ENCODE results near the gene NCKAP5.

The NCKAP5 gene

DNA sequence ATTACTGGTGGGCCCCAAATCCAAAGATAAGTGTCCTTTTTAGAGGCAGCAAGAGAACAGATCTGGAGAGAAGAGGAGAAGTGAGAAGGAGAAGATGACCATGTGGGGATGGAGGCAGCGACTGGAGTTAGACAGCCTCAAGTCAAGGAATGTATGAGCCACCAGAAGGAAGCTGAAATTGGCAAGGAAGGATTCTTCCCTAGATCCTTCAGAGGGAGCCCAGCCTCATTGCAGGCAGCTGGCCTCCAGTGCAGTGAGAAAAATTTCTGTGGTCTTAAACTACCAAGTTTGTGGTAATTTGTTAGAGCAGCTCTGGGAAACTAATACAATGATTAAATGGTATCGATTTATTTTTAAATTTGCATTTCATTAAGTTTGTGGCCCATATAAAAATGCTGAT, 167.9 kb downstream of the NCKAP5 start:
- no peak overlapping the region for H4K8ac ChIP-seq (ENCODE audit: low read depth, low read length)
- no peak overlapping the region for H3K14ac ChIP-seq (ENCODE audit: low read length)
- H4K91ac ChIP-seq (ENCODE audit: low read depth, low read length): no peak overlapping the region
- no peak overlapping the region for H3K4me3 ChIP-seq (ENCODE audit: low read depth, low read length)
- H3K36me3 ChIP-seq (ENCODE audit: control insufficient read depth in 1 of 2, insufficient read depth in 2 of 2, low read length in 2 of 2): no peaks in the 10 kb centered on the region
- H3K79me2 ChIP-seq (ENCODE audit: control insufficient read depth, insufficient read depth, low read length, poor library complexity): no peaks in the 10 kb centered on the region
- no CpG with 5 or more reads among the region's 2 CpGs for WGBS (ENCODE audit: extremely low coverage, insufficient coverage, insufficient read length)
- no peak overlapping the region for H3K18ac ChIP-seq (ENCODE audit: low read length)
- H3K4me1 ChIP-seq (ENCODE audit: control insufficient read depth in 1 of 2, insufficient read depth in 2 of 2, low read length in 2 of 2): no peaks in the 10 kb centered on the region
- no peak overlapping the region for H2AK5ac ChIP-seq (ENCODE audit: low read length)
- no peaks in the 10 kb centered on the region for H3K9me3 ChIP-seq (ENCODE audit: insufficient read depth, low read depth, low read length)
- no peaks in the 10 kb centered on the region for H3K27me3 ChIP-seq (ENCODE audit: insufficient read depth, low read length)
- H4K12ac ChIP-seq (ENCODE audit: low read depth, low read length): no peak overlapping the region
- H2AFZ ChIP-seq (ENCODE audit: insufficient read depth, low read length, poor library complexity): no peak overlapping the region
- no peaks in the 10 kb centered on the region for H3K79me1 ChIP-seq (ENCODE audit: low read length)
- no peak overlapping the region for H2BK120ac ChIP-seq (ENCODE audit: insufficient read depth, low read length, poor library complexity)
- no peak overlapping the region for H3K23ac ChIP-seq (ENCODE audit: low read length)
- H2BK12ac ChIP-seq (ENCODE audit: low read length): no peak overlapping the region
- no peak overlapping the region for H2BK5ac ChIP-seq (ENCODE audit: low read depth, low read length, poor library complexity)
- H3K4ac ChIP-seq (ENCODE audit: low read depth, low read length): no peak overlapping the region
- H3K27ac ChIP-seq (ENCODE audit: low read depth, low read length): no peak overlapping the region
- H3K9ac ChIP-seq (ENCODE audit: low read length): no peak overlapping the region
- DNase-seq: no peak
- no peak overlapping the region for H3K4me2 ChIP-seq (ENCODE audit: low read length)

DNA sequence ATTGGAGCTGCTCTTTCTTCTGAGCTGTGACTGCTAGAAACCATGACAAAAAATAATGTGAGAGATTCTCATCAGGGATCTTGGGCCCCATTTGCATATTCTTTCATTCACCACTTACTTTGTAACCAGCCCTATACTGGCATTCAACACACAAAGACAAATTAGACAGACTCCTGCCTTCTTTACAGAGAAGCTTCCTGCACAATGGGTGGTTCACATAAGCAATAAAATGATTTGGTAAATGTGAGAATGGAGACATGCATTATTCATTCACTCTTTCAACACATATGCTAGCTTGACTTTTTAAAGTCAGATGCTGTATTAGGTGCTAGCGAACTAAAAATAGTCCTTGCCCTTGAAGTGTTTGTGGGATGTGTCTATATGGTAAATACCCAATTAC, 174.4 kb downstream of the NCKAP5 start:
- H2BK120ac ChIP-seq (ENCODE audit: insufficient read depth, low read length, poor library complexity): no peak overlapping the region
- WGBS (ENCODE audit: extremely low coverage, insufficient coverage, insufficient read length): no CpG with 5 or more reads among the region's 1 CpG
- no peak overlapping the region for H3K23ac ChIP-seq (ENCODE audit: low read length)
- no peak overlapping the region for H3K18ac ChIP-seq (ENCODE audit: low read length)
- no peaks in the 10 kb centered on the region for H3K27me3 ChIP-seq (ENCODE audit: insufficient read depth, low read length)
- no peak overlapping the region for H3K4me2 ChIP-seq (ENCODE audit: low read length)
- H3K79me1 ChIP-seq (ENCODE audit: low read length): no peaks in the 10 kb centered on the region
- no peaks in the 10 kb centered on the region for H3K36me3 ChIP-seq (ENCODE audit: control insufficient read depth in 1 of 2, insufficient read depth in 2 of 2, low read length in 2 of 2)
- no peak overlapping the region for H3K14ac ChIP-seq (ENCODE audit: low read length)
- H3K27ac ChIP-seq (ENCODE audit: low read depth, low read length): no peak overlapping the region
- no peak for DNase-seq
- H3K79me2 ChIP-seq (ENCODE audit: control insufficient read depth, insufficient read depth, low read length, poor library complexity): no peaks in the 10 kb centered on the region
- no peak overlapping the region for H3K9ac ChIP-seq (ENCODE audit: low read length)
- no peak overlapping the region for H4K12ac ChIP-seq (ENCODE audit: low read depth, low read length)
- H2BK12ac ChIP-seq (ENCODE audit: low read length): no peak overlapping the region
- no peaks in the 10 kb centered on the region for H3K9me3 ChIP-seq (ENCODE audit: insufficient read depth, low read depth, low read length)
- H2AK5ac ChIP-seq (ENCODE audit: low read length): no peak overlapping the region
- H3K4me1 ChIP-seq (ENCODE audit: control insufficient read depth in 1 of 2, insufficient read depth in 2 of 2, low read length in 2 of 2): no peaks in the 10 kb centered on the region
- no peak overlapping the region for H4K8ac ChIP-seq (ENCODE audit: low read depth, low read length)
- no peak overlapping the region for H3K4ac ChIP-seq (ENCODE audit: low read depth, low read length)
- H3K4me3 ChIP-seq (ENCODE audit: low read depth, low read length): no peak overlapping the region
- H2AFZ ChIP-seq (ENCODE audit: insufficient read depth, low read length, poor library complexity): no peak overlapping the region
- H4K91ac ChIP-seq (ENCODE audit: low read depth, low read length): no peak overlapping the region
- H2BK5ac ChIP-seq (ENCODE audit: low read depth, low read length, poor library complexity): no peak overlapping the region

DNA sequence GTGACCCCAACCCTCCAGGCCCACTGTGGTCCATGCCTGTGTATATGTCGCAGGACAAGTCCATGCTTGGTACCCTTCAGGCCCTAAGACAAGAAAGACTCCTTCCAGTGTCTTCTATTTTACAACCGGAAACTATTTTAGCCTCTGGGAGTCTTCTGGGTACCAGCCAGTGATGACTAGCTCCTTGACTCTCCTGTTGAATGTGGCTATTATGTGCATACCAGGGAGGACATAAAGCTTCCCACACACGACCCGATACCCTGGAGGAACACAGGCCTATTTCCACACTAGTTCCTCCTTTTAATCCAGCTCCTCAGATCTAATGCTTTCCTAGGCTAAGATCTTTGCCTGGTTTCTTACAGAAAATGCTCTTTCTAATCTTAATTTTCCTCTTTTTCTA, 178.1 kb downstream of the NCKAP5 start:
- no peaks in the 10 kb centered on the region for H3K27me3 ChIP-seq (ENCODE audit: insufficient read depth, low read length)

DNA sequence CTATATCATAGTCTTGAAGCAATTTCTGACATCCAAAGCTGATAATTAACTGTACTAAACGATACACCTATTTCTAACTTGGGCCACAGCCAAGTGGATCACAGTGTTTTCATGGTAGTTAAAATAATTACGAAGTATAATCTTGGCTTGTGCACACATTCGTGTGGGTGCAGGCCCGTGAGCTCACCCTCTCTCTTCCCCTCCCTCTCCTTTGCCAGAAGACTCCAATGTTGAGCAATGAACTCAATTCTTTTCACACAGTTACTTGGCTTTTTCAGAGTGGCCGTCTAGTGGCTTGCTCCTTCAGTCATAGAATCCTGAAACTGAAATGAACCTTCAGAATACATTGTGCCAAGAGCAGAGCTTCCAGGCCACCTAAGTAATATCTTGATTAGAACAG, 178.7 kb downstream of the NCKAP5 start:
- H2BK5ac ChIP-seq (ENCODE audit: low read depth, low read length, poor library complexity): no peak overlapping the region
- H3K9me3 ChIP-seq (ENCODE audit: insufficient read depth, low read depth, low read length): no peaks in the 10 kb centered on the region
- H4K12ac ChIP-seq (ENCODE audit: low read depth, low read length): no peak overlapping the region
- no peak overlapping the region for H2AK5ac ChIP-seq (ENCODE audit: low read length)
- H3K4me3 ChIP-seq (ENCODE audit: low read depth, low read length): no peak overlapping the region
- no peak overlapping the region for H2BK120ac ChIP-seq (ENCODE audit: insufficient read depth, low read length, poor library complexity)
- H3K4me1 ChIP-seq (ENCODE audit: control insufficient read depth in 1 of 2, insufficient read depth in 2 of 2, low read length in 2 of 2): no peaks in the 10 kb centered on the region
- no peaks in the 10 kb centered on the region for H3K36me3 ChIP-seq (ENCODE audit: control insufficient read depth in 1 of 2, insufficient read depth in 2 of 2, low read length in 2 of 2)
- no CpG with 5 or more reads among the region's 5 CpGs for WGBS (ENCODE audit: extremely low coverage, insufficient coverage, insufficient read length)
- no peak overlapping the region for H2AFZ ChIP-seq (ENCODE audit: insufficient read depth, low read length, poor library complexity)
- H3K27me3 ChIP-seq (ENCODE audit: insufficient read depth, low read length): no peaks in the 10 kb centered on the region
- H3K79me2 ChIP-seq (ENCODE audit: control insufficient read depth, insufficient read depth, low read length, poor library complexity): no peaks in the 10 kb centered on the region
- H3K18ac ChIP-seq (ENCODE audit: low read length): no peak overlapping the region
- H3K9ac ChIP-seq (ENCODE audit: low read length): no peak overlapping the region
- H3K14ac ChIP-seq (ENCODE audit: low read length): no peak overlapping the region
- no peak overlapping the region for H3K4me2 ChIP-seq (ENCODE audit: low read length)
- H4K8ac ChIP-seq (ENCODE audit: low read depth, low read length): no peak overlapping the region
- no peak overlapping the region for H4K91ac ChIP-seq (ENCODE audit: low read depth, low read length)
- no peak overlapping the region for H3K23ac ChIP-seq (ENCODE audit: low read length)
- H3K27ac ChIP-seq (ENCODE audit: low read depth, low read length): no peak overlapping the region
- H3K4ac ChIP-seq (ENCODE audit: low read depth, low read length): no peak overlapping the region
- no peak for DNase-seq
- no peaks in the 10 kb centered on the region for H3K79me1 ChIP-seq (ENCODE audit: low read length)
- H2BK12ac ChIP-seq (ENCODE audit: low read length): no peak overlapping the region

More for the DNA sequence above, 178.1 kb downstream of the NCKAP5 start:
- H3K23ac ChIP-seq (ENCODE audit: low read length): no peak overlapping the region
- H3K18ac ChIP-seq (ENCODE audit: low read length): no peak overlapping the region
- WGBS (ENCODE audit: extremely low coverage, insufficient coverage, insufficient read length): no CpG with 5 or more reads among the region's 4 CpGs
- no peak overlapping the region for H2BK12ac ChIP-seq (ENCODE audit: low read length)
- no peaks in the 10 kb centered on the region for H3K79me2 ChIP-seq (ENCODE audit: control insufficient read depth, insufficient read depth, low read length, poor library complexity)
- no peaks in the 10 kb centered on the region for H3K9me3 ChIP-seq (ENCODE audit: insufficient read depth, low read depth, low read length)
- H3K4me2 ChIP-seq (ENCODE audit: low read length): no peak overlapping the region
- no peak overlapping the region for H4K8ac ChIP-seq (ENCODE audit: low read depth, low read length)
- H3K9ac ChIP-seq (ENCODE audit: low read length): no peak overlapping the region
- no peak overlapping the region for H2AFZ ChIP-seq (ENCODE audit: insufficient read depth, low read length, poor library complexity)
- H2BK120ac ChIP-seq (ENCODE audit: insufficient read depth, low read length, poor library complexity): no peak overlapping the region
- no peak overlapping the region for H4K91ac ChIP-seq (ENCODE audit: low read depth, low read length)
- no peak overlapping the region for H3K27ac ChIP-seq (ENCODE audit: low read depth, low read length)
- H3K4me3 ChIP-seq (ENCODE audit: low read depth, low read length): no peak overlapping the region
- H2BK5ac ChIP-seq (ENCODE audit: low read depth, low read length, poor library complexity): no peak overlapping the region
- no peak for DNase-seq
- no peaks in the 10 kb centered on the region for H3K4me1 ChIP-seq (ENCODE audit: control insufficient read depth in 1 of 2, insufficient read depth in 2 of 2, low read length in 2 of 2)
- H4K12ac ChIP-seq (ENCODE audit: low read depth, low read length): no peak overlapping the region
- no peak overlapping the region for H3K14ac ChIP-seq (ENCODE audit: low read length)
- no peaks in the 10 kb centered on the region for H3K36me3 ChIP-seq (ENCODE audit: control insufficient read depth in 1 of 2, insufficient read depth in 2 of 2, low read length in 2 of 2)
- H2AK5ac ChIP-seq (ENCODE audit: low read length): no peak overlapping the region
- no peak overlapping the region for H3K4ac ChIP-seq (ENCODE audit: low read depth, low read length)
- H3K79me1 ChIP-seq (ENCODE audit: low read length): no peaks in the 10 kb centered on the region

DNA sequence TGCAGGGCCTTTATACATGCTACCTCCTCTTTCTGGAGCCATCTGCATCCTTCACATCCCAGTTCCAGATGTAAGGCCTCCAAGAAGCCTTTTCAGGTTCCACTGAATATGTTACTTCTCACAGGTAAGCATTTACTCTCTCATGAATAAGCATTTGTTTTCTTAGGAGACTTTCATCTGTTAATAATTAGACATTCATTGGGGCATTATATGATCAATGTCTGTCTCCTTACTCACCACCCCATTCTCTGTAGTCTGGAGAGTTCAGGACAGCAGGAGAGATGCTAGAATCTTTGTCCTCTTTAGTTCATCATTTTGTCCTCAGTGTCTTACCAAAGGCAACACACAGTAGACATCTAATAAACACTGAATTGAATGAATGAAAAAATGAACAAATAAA, 185.7 kb downstream of the NCKAP5 start:
- Histone ChIP-seq H3K14ac (ENCODE audit: low read length) (no peak overlapping the region), H3K4me2 (ENCODE audit: low read length) (no peak overlapping the region), H3K27ac (ENCODE audit: low read depth, low read length) (no peak overlapping the region), H3K4ac (ENCODE audit: low read depth, low read length) (no peak overlapping the region), H2BK12ac (ENCODE audit: low read length) (no peak overlapping the region), H4K12ac (ENCODE audit: low read depth, low read length) (no peak overlapping the region), H2AFZ (ENCODE audit: insufficient read depth, low read length, poor library complexity) (no peak overlapping the region), H4K8ac (ENCODE audit: low read depth, low read length) (no peak overlapping the region), H3K4me1 (ENCODE audit: control insufficient read depth in 1 of 2, insufficient read depth in 2 of 2, low read length in 2 of 2) (no peaks in the 10 kb centered on the region), H3K36me3 (ENCODE audit: control insufficient read depth in 1 of 2, insufficient read depth in 2 of 2, low read length in 2 of 2) (no peaks in the 10 kb centered on the region), H3K18ac (ENCODE audit: low read length) (no peak overlapping the region), H3K4me3 (ENCODE audit: low read depth, low read length) (no peak overlapping the region), H3K79me2 (ENCODE audit: control insufficient read depth, insufficient read depth, low read length, poor library complexity) (no peaks in the 10 kb centered on the region), H2BK120ac (ENCODE audit: insufficient read depth, low read length, poor library complexity) (no peak overlapping the region), H3K79me1 (ENCODE audit: low read length) (no peaks in the 10 kb centered on the region), H3K9ac (ENCODE audit: low read length) (no peak overlapping the region), H3K9me3 (ENCODE audit: insufficient read depth, low read depth, low read length) (no peaks in the 10 kb centered on the region), H3K27me3 (ENCODE audit: insufficient read depth, low read length) (no peaks in the 10 kb centered on the region), H2BK5ac (ENCODE audit: low read depth, low read length, poor library complexity) (no peak overlapping the region), H3K23ac (ENCODE audit: low read length) (no peak overlapping the region), H4K91ac (ENCODE audit: low read depth, low read length) (no peak overlapping the region), H2AK5ac (ENCODE audit: low read length) (no peak overlapping the region)
- no peak for DNase-seq
